Measurements from ENCODE around the gene BAG2. TPM values are rescaled to one million over a fixed set of nuclear protein-coding genes. Genes with fewer than 3 reads are reported as not detected.

Gene BAG2
- total RNA-seq, 1 donor = 17.7 TPM

- no peak for DNase-seq (ENCODE audit: insufficient read length, low spot score, missing footprints)
- no peak overlapping the region for H3K4me3 ChIP-seq (ENCODE audit: insufficient read depth, low read length)
- H3K27me3 ChIP-seq (ENCODE audit: insufficient read depth, low read length) = no peaks in the 10 kb centered on the region
- no peaks in the 10 kb centered on the region for H4K20me1 ChIP-seq (ENCODE audit: insufficient read depth, low read length)
- H3K9me3 ChIP-seq (ENCODE audit: low read depth, low read length) = no peaks in the 10 kb centered on the region
- H3K4me1 ChIP-seq (ENCODE audit: insufficient read depth, low read length) = no peaks in the 10 kb centered on the region
- no peak overlapping the region for H3K4me2 ChIP-seq (ENCODE audit: insufficient read depth, low read length)
- H3K79me2 ChIP-seq (ENCODE audit: insufficient read depth, low read length) = peaks cover 3% of the 10 kb centered on the region
- TF ChIP-seq CTCF (IDR thresholded peaks at IDR 0.05; ENCODE audit: extremely low read depth, low read depth, low read length) = no peak
- no peak overlapping the region for H3K27ac ChIP-seq (ENCODE audit: low read depth, low read length)
- H3K36me3 ChIP-seq (ENCODE audit: insufficient read depth, low read length) = peaks cover 40% of the 10 kb centered on the region
- H2AFZ ChIP-seq (ENCODE audit: low read length) = no peak overlapping the region
Observed at GRCh38 chr6:57147955-57148858, 23.9 kb upstream of the BAG2 start.

GRCh38 chr6:57158658-57159057, 13.5 kb upstream of the BAG2 start:
- Histone ChIP-seq H3K27ac (ENCODE audit: low read depth, low read length) (no peak overlapping the region), H3K27me3 (ENCODE audit: insufficient read depth, low read length) (no peaks in the 10 kb centered on the region), H2AFZ (ENCODE audit: low read length) (no peak overlapping the region), H3K9me3 (ENCODE audit: low read depth, low read length) (no peaks in the 10 kb centered on the region), H3K36me3 (ENCODE audit: insufficient read depth, low read length) (peaks cover 27% of the 10 kb centered on the region), H3K4me1 (ENCODE audit: insufficient read depth, low read length) (peaks cover 7% of the 10 kb centered on the region), H3K4me2 (ENCODE audit: insufficient read depth, low read length) (no peak overlapping the region), H4K20me1 (ENCODE audit: insufficient read depth, low read length) (no peaks in the 10 kb centered on the region), H3K79me2 (ENCODE audit: insufficient read depth, low read length) (no peaks in the 10 kb centered on the region), H3K4me3 (ENCODE audit: insufficient read depth, low read length) (no peak overlapping the region)
- no peak for DNase-seq (ENCODE audit: insufficient read length, low spot score, missing footprints)
- no peak for TF ChIP-seq CTCF (IDR thresholded peaks at IDR 0.05; ENCODE audit: extremely low read depth, low read depth, low read length)

GRCh38 chr6:57159127-57159526, 13.0 kb upstream of the BAG2 start:
- H3K27ac ChIP-seq (ENCODE audit: low read depth, low read length) = no peak overlapping the region
- H3K9me3 ChIP-seq (ENCODE audit: low read depth, low read length) = no peaks in the 10 kb centered on the region
- no peaks in the 10 kb centered on the region for H4K20me1 ChIP-seq (ENCODE audit: insufficient read depth, low read length)
- no peak overlapping the region for H2AFZ ChIP-seq (ENCODE audit: low read length)
- H3K4me3 ChIP-seq (ENCODE audit: insufficient read depth, low read length) = no peak overlapping the region
- H3K27me3 ChIP-seq (ENCODE audit: insufficient read depth, low read length) = no peaks in the 10 kb centered on the region
- H3K79me2 ChIP-seq (ENCODE audit: insufficient read depth, low read length) = no peaks in the 10 kb centered on the region
- peaks cover 27% of the 10 kb centered on the region for H3K36me3 ChIP-seq (ENCODE audit: insufficient read depth, low read length)
- no peak overlapping the region for H3K4me2 ChIP-seq (ENCODE audit: insufficient read depth, low read length)
- no peak for DNase-seq (ENCODE audit: insufficient read length, low spot score, missing footprints)
- no peak for TF ChIP-seq CTCF (IDR thresholded peaks at IDR 0.05; ENCODE audit: extremely low read depth, low read depth, low read length)
- peaks cover 7% of the 10 kb centered on the region for H3K4me1 ChIP-seq (ENCODE audit: insufficient read depth, low read length)

- Histone ChIP-seq H2AFZ (ENCODE audit: low read length) (no peak overlapping the region), H3K36me3 (ENCODE audit: insufficient read depth, low read length) (peaks cover 26% of the 10 kb centered on the region), H3K79me2 (ENCODE audit: insufficient read depth, low read length) (no peaks in the 10 kb centered on the region), H3K4me2 (ENCODE audit: insufficient read depth, low read length) (no peak overlapping the region), H3K4me3 (ENCODE audit: insufficient read depth, low read length) (no peak overlapping the region), H3K27me3 (ENCODE audit: insufficient read depth, low read length) (no peaks in the 10 kb centered on the region), H3K27ac (ENCODE audit: low read depth, low read length) (no peak overlapping the region), H3K4me1 (ENCODE audit: insufficient read depth, low read length) (peaks cover 7% of the 10 kb centered on the region), H4K20me1 (ENCODE audit: insufficient read depth, low read length) (no peaks in the 10 kb centered on the region), H3K9me3 (ENCODE audit: low read depth, low read length) (no peaks in the 10 kb centered on the region)
- TF ChIP-seq CTCF (IDR thresholded peaks at IDR 0.05; ENCODE audit: extremely low read depth, low read depth, low read length) = no peak
- no peak for DNase-seq (ENCODE audit: insufficient read length, low spot score, missing footprints)
Observed at GRCh38 chr6:57162028-57162427, 10.1 kb upstream of the BAG2 start.

Data from osteoblast (primary cell).